ENCODE data around the gene ARL8B. TPM values are rescaled to one million over a fixed set of nuclear protein-coding genes. Genes with fewer than 3 reads are reported as not detected.

The ARL8B gene
- total and polyA plus RNA-seq, 2 of the 8 experiments (the other 6 are each of a cell fraction or from before 2014, with no cell fraction given): 14.5 to 27.8 TPM

DNA sequence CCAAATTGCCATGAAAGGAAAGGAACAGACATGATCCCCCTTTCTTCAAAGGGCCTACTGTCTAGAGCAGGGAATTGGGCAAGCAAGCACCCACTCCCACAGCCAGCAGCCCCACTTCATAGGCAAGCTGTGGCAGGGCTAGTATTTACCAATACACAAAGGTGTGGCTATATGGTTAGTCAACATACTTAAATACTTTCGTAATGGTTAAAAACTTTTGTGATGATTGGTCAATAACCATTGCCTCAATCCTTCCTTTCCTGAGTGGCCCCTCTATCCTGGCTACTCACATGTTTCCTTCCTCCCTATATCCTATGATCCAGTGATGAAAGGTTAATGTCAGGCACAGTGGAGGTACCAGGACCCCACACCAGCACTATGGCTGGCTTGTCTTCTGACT is 30.1 kb upstream of the ARL8B start (continued):
- TF ChIP-seq, protein P1, sequence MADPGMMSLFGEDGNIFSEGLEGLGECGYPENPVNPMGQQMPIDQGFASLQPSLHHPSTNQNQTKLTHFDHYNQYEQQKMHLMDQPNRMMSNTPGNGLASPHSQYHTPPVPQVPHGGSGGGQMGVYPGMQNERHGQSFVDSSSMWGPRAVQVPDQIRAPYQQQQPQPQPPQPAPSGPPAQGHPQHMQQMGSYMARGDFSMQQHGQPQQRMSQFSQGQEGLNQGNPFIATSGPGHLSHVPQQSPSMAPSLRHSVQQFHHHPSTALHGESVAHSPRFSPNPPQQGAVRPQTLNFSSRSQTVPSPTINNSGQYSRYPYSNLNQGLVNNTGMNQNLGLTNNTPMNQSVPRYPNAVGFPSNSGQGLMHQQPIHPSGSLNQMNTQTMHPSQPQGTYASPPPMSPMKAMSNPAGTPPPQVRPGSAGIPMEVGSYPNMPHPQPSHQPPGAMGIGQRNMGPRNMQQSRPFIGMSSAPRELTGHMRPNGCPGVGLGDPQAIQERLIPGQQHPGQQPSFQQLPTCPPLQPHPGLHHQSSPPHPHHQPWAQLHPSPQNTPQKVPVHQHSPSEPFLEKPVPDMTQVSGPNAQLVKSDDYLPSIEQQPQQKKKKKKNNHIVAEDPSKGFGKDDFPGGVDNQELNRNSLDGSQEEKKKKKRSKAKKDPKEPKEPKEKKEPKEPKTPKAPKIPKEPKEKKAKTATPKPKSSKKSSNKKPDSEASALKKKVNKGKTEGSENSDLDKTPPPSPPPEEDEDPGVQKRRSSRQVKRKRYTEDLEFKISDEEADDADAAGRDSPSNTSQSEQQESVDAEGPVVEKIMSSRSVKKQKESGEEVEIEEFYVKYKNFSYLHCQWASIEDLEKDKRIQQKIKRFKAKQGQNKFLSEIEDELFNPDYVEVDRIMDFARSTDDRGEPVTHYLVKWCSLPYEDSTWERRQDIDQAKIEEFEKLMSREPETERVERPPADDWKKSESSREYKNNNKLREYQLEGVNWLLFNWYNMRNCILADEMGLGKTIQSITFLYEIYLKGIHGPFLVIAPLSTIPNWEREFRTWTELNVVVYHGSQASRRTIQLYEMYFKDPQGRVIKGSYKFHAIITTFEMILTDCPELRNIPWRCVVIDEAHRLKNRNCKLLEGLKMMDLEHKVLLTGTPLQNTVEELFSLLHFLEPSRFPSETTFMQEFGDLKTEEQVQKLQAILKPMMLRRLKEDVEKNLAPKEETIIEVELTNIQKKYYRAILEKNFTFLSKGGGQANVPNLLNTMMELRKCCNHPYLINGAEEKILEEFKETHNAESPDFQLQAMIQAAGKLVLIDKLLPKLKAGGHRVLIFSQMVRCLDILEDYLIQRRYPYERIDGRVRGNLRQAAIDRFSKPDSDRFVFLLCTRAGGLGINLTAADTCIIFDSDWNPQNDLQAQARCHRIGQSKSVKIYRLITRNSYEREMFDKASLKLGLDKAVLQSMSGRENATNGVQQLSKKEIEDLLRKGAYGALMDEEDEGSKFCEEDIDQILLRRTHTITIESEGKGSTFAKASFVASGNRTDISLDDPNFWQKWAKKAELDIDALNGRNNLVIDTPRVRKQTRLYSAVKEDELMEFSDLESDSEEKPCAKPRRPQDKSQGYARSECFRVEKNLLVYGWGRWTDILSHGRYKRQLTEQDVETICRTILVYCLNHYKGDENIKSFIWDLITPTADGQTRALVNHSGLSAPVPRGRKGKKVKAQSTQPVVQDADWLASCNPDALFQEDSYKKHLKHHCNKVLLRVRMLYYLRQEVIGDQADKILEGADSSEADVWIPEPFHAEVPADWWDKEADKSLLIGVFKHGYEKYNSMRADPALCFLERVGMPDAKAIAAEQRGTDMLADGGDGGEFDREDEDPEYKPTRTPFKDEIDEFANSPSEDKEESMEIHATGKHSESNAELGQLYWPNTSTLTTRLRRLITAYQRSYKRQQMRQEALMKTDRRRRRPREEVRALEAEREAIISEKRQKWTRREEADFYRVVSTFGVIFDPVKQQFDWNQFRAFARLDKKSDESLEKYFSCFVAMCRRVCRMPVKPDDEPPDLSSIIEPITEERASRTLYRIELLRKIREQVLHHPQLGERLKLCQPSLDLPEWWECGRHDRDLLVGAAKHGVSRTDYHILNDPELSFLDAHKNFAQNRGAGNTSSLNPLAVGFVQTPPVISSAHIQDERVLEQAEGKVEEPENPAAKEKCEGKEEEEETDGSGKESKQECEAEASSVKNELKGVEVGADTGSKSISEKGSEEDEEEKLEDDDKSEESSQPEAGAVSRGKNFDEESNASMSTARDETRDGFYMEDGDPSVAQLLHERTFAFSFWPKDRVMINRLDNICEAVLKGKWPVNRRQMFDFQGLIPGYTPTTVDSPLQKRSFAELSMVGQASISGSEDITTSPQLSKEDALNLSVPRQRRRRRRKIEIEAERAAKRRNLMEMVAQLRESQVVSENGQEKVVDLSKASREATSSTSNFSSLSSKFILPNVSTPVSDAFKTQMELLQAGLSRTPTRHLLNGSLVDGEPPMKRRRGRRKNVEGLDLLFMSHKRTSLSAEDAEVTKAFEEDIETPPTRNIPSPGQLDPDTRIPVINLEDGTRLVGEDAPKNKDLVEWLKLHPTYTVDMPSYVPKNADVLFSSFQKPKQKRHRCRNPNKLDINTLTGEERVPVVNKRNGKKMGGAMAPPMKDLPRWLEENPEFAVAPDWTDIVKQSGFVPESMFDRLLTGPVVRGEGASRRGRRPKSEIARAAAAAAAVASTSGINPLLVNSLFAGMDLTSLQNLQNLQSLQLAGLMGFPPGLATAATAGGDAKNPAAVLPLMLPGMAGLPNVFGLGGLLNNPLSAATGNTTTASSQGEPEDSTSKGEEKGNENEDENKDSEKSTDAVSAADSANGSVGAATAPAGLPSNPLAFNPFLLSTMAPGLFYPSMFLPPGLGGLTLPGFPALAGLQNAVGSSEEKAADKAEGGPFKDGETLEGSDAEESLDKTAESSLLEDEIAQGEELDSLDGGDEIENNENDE (IDR thresholded peaks at IDR 0.05; ENCODE audit: insufficient replicate concordance, low read length): no peak
- TF ChIP-seq ZNF274 (IDR thresholded peaks at IDR 0.05; ENCODE audit: borderline replicate concordance, extremely low read depth, low read length): no peak
- TF ChIP-seq NRF1 (IDR thresholded peaks at IDR 0.05; ENCODE audit: low read depth, low read length): no peak

All from H1 (cell line).